ELF-1 (cell line): ENCODE results near the gene ARHGAP8.

Experiments used
- DNase-seq: peaks from one replicate; pipeline ENCODE4 v3.0.0-alpha.2; 2016; ENCODE audit warnings: low read depth, low spot score

Gene ARHGAP8

DNA sequence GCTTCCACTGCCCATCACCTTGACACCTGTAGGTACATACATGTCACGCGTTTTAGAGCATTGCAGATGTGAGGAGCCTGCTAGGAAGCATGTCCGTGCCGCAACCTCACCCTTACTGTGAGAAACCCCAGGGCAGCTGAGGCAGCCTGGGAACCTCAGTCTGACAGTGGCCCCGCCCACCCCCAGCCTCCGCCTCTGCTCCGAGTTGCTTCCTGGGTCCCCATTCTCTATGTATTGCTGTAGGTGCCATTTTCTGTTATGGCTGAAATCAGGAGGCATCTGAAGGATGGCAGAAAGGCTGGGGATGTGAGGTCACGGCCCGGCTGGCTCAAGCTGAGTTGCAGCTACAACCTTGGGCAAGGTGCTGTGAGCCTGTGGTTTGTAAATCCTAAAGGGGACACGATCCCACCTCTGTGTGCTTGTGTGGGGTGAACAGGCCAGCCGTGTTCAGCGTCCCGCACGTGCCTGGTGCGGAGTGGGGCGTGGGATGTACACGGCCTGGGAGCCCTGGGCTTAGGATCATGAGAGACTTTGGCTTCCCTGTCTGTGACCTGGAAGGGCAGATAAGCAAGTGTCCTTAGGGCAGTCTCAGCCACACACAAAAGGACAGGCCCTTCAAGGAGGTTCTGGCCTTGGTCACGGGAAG lies 154.7 kb downstream of the ARHGAP8 start:
- DNase-seq, result no peak

DNA sequence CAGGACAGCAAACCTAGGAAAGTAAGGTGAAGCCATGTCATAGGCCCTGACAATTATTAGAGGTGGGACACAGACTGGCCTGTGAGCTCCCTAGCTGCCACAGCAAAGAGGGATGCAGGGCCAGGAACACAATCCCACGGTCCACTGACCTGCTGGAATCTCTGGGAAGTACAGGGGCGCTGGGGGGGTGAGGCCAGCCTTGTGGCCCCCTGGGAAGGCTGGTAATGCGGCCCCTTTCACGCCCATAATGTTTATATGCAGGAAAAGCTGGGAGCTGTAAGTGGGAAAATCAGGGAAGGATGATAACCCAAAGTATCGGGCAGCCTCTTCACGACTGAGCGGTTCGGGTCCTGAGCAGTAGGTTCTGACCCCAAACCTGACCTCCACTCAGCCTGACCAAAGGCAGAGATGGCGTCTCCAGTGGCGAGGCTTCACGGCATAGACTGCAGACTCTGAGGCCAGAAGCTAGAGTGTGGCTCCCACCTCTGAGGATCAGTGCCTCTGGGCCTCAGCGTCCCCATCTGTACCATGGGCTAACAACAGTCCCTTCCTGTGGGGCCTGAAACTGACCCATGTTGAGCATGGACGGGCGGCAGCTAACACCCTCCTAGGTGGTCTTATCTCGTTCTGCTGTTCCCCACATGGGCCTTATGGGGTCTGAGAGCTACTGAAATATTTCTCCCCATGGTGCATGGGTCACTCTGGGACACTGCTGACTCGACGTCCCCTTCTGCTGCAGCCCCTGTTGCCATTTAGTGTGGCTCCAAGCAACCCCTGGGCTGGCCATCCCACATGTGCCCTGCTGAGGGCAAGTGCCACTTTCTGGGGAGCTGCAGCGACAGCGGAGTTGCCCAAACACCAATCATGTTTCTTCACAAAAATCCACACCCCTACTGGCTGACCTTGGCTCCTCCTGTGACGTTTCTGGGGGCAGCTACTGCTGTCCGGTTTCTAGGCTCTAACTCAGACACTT lies 155.7 kb downstream of the ARHGAP8 start:
- no peak for DNase-seq

- DNase-seq, result no peak
These were observed 156.9 kb downstream of the ARHGAP8 start for GRCh38 chr22:44909241-44909640.
